H9 (cell line): ENCODE measurements around the gene SLAMF6. TPM values are rescaled to one million over a fixed set of nuclear protein-coding genes. Genes with fewer than 3 reads are reported as not detected.

ENCODE experiments used
- DNase-seq: peaks from one replicate; pipeline ENCODE4 v3.0.0-alpha.2; 2017
- H2AFZ ChIP-seq: one replicate; pipeline ENCODE4 v1.6.1; 2013; ENCODE audit warnings: mild to moderate bottlenecking, low read length, control low read depth, moderate library complexity
- H2AK5ac ChIP-seq: 2 replicates; pipeline ENCODE4 v1.6.1; 2013; ENCODE audit warnings: low read length, control low read depth, mixed read lengths; ENCODE audit not compliant: insufficient read length
- H2BK120ac ChIP-seq: one replicate; pipeline ENCODE4 v1.6.1; 2013; ENCODE audit warnings: low read depth, mild to moderate bottlenecking, low read length, control low read depth, inconsistent platforms; ENCODE audit not compliant: poor library complexity, severe bottlenecking
- H2BK12ac ChIP-seq: 2 replicates; pipeline ENCODE4 v1.6.1; 2013; ENCODE audit warnings: low read length, control low read depth, mixed read lengths, low read depth; ENCODE audit not compliant: insufficient read length
- H2BK15ac ChIP-seq: 2 replicates; pipeline ENCODE4 v1.6.1; 2013; ENCODE audit warnings: low read depth, low read length, control low read depth
- H2BK20ac ChIP-seq: one replicate; pipeline ENCODE4 v1.6.1; 2013; ENCODE audit warnings: low read depth, mild to moderate bottlenecking, low read length, control low read depth, inconsistent platforms; ENCODE audit not compliant: poor library complexity, severe bottlenecking
- H2BK5ac ChIP-seq: 2 replicates; pipeline ENCODE4 v1.6.1; 2013; ENCODE audit warnings: low read length, control low read depth, mixed read lengths; ENCODE audit not compliant: insufficient read length
- H3K14ac ChIP-seq: 2 replicates; pipeline ENCODE4 v1.6.1; 2013; ENCODE audit warnings: low read length, control low read depth; ENCODE audit not compliant: insufficient read depth
- H3K18ac ChIP-seq: 2 replicates; pipeline ENCODE4 v1.6.1; 2013; ENCODE audit warnings: low read depth, mild to moderate bottlenecking, mixed read lengths, low read length, control low read depth; ENCODE audit not compliant: insufficient read length
- H3K23ac ChIP-seq: 2 replicates; pipeline ENCODE4 v1.6.1; 2013; ENCODE audit warnings: low read length, control low read depth, mixed read lengths, low read depth; ENCODE audit not compliant: insufficient read length
- H3K23me2 ChIP-seq: 2 replicates; pipeline ENCODE4 v1.6.1; 2013; ENCODE audit warnings: low read depth, mild to moderate bottlenecking, mixed read lengths, low read length, control low read depth; ENCODE audit not compliant: insufficient read length, poor library complexity, severe bottlenecking
- H3K27ac ChIP-seq: 2 replicates; pipeline ENCODE4 v1.5.1; 2013; ENCODE audit warnings: low read length, control low read depth, mixed read lengths, low read depth; ENCODE audit not compliant: insufficient read length
- H3K27me3 ChIP-seq: 2 replicates; pipeline ENCODE4 v1.6.1; 2013; ENCODE audit warnings: low read length, control low read depth, inconsistent platforms; ENCODE audit not compliant: insufficient read depth
- H3K4ac ChIP-seq: 2 replicates; pipeline ENCODE4 v1.6.1; 2013; ENCODE audit warnings: low read depth, mild to moderate bottlenecking, control low read depth, inconsistent platforms, low read length, moderate library complexity
- H3K4me1 ChIP-seq: 2 replicates; pipeline ENCODE4 v1.6.1; 2013; ENCODE audit warnings: low read length, control low read depth, inconsistent platforms; ENCODE audit not compliant: insufficient read depth
- H3K4me2 ChIP-seq: 2 replicates; pipeline ENCODE4 v1.6.1; 2013; ENCODE audit warnings: low read length, control low read depth, mixed read lengths; ENCODE audit not compliant: insufficient read length, insufficient read depth
- H3K56ac ChIP-seq: 2 replicates; pipeline ENCODE4 v1.6.1; 2013; ENCODE audit warnings: low read depth, mild to moderate bottlenecking, mixed read lengths, low read length, control low read depth; ENCODE audit not compliant: insufficient read length
- H3K79me1 ChIP-seq: 2 replicates; pipeline ENCODE4 v1.6.1; 2013; ENCODE audit warnings: low read depth, mild to moderate bottlenecking, moderate library complexity, low read length, control low read depth, inconsistent platforms; ENCODE audit not compliant: insufficient read depth, poor library complexity, severe bottlenecking
- H3K79me2 ChIP-seq: 2 replicates; pipeline ENCODE4 v1.6.1; 2013; ENCODE audit warnings: low read length, control low read depth, inconsistent platforms; ENCODE audit not compliant: insufficient read depth
- H3K9ac ChIP-seq: 2 replicates; pipeline ENCODE4 v1.6.1; 2013; ENCODE audit warnings: low read length, control low read depth, mixed read lengths; ENCODE audit not compliant: insufficient read length; ENCODE audit errors: extremely low read depth
- H3K9me3 ChIP-seq: one replicate; pipeline ENCODE4 v1.6.1; 2013; ENCODE audit warnings: low read depth, low read length, inconsistent platforms; ENCODE audit not compliant: control insufficient read depth
- H3T11ph ChIP-seq: one replicate; pipeline ENCODE4 v1.6.1; 2013; ENCODE audit warnings: mild to moderate bottlenecking, low read length, control low read depth, inconsistent platforms
- H4K20me1 ChIP-seq: one replicate; pipeline ENCODE4 v1.6.1; 2013; ENCODE audit not compliant: control insufficient read depth, insufficient read length, insufficient read depth
- H4K5ac ChIP-seq: 2 replicates; pipeline ENCODE4 v1.6.1; 2013; ENCODE audit warnings: low read depth, mild to moderate bottlenecking, mixed read lengths, low read length, control low read depth; ENCODE audit not compliant: insufficient read length
- H4K8ac ChIP-seq: replicated peaks from 2 replicates; pipeline ENCODE4 v1.6.1; 2013; ENCODE audit warnings: low read length, control low read depth, mixed read lengths, low read depth; ENCODE audit not compliant: insufficient read length
- H4K91ac ChIP-seq: 2 replicates; pipeline ENCODE4 v1.6.1; 2013; ENCODE audit warnings: low read depth, mild to moderate bottlenecking, moderate library complexity, mixed read lengths, low read length, control low read depth; ENCODE audit not compliant: insufficient read length
- H3K27ac Mint-ChIP-seq, 3 experiments: 2 replicates in 2 of 3; 3 replicates in 1 of 3; pipeline ENCODE4 v1.8.0; 2020 to 2021; ENCODE audit warnings: mixed read lengths in 3 of 3, mild to moderate bottlenecking in 1 of 3, moderate library complexity in 1 of 3
- H3K27me3 Mint-ChIP-seq: 2 replicates; pipeline ENCODE4 v1.8.0; 2021; ENCODE audit warnings: low read depth, mild to moderate bottlenecking, moderate library complexity, mixed read lengths
- H3K36me3 Mint-ChIP-seq, 3 experiments: 2 replicates in 2 of 3; 3 replicates in 1 of 3; pipeline ENCODE4 v1.8.0; 2020 to 2021; ENCODE audit warnings: low read depth in 3 of 3, mixed read lengths in 3 of 3; ENCODE audit not compliant: insufficient read depth in 1 of 3
- H3K4me1 Mint-ChIP-seq, 2 experiments: 2 replicates each; pipeline ENCODE4 v1.8.0; 2020; ENCODE audit warnings: mixed read lengths in 2 of 2
- H3K4me3 Mint-ChIP-seq, 2 experiments: 2 replicates in 1 of 2; 3 replicates in 1 of 2; pipeline ENCODE4 v1.8.0; 2020 to 2021; ENCODE audit warnings: mild to moderate bottlenecking in 2 of 2, mixed read lengths in 2 of 2, moderate library complexity in 1 of 2
- H3K9me3 Mint-ChIP-seq, 2 experiments: 2 replicates in 1 of 2; 3 replicates in 1 of 2; pipeline ENCODE4 v1.8.0; 2020; ENCODE audit warnings: mild to moderate bottlenecking in 2 of 2, mixed read lengths in 2 of 2, moderate library complexity in 1 of 2
- WGBS: extraction: QIAGEN DNeasy Blood & Tissue Kit; methylation state at CpG from one replicate; pipeline ENCODE4 v1.1.7; 2013; ENCODE audit warnings: missing lambda C conversion rate, low lambda C conversion rate, mixed read lengths; ENCODE audit not compliant: insufficient read length; ENCODE audit errors: extremely low coverage; 5-methylcytosine and 5-hydroxymethylcytosine counted together
- total RNA-seq: library from RNA; stranded (reverse); gene quantifications from 2 replicates; pipeline ENCODE4 v1.2.1, GENCODE V29; 2021
- TF ChIP-seq, protein P1 (sequence below): fragments of 200-600 bp; sonication (generic); conservative IDR thresholded peaks from 3 replicates; pipeline ENCODE4 v1.8.0; 2021; ENCODE audit warnings: antibody characterized with exemption, mild to moderate bottlenecking

SLAMF6 gene
- total RNA-seq, 1 experiment from 2014 or later = not detected

DNA sequence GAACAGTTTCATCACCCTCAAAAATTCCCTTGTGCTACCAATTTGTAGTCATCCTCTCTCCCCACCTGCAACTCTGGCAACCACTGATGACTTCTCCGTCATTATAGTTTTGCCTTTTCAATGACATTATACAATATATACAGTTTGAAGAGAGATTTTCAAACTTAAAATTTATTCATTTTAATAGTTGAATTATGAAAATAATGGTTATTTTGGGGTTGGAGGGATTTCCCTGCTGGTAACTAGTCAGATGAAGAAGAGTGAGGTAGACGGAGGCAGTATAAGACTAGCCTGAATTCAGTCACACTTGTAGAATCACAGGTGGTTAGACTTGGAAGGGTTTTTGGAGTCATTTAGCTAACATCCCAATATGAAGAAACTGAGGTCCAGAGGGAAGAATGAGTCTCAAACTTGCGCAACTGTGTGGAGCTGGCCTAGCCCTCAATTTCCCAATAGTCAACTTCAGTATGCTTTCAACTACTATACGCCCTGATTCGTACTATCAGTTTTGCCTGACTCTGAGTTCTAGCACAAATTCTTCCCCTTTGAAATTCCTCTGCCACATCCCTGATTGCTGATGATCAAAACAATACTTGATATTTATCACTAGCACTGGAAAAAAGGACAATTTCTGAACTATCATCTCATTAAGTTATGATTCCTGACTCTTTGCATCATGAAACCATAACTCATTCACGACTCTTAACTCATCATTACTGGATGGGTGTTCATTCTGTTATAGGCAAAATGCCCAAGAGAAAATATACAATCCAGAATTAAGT, 68.5 kb downstream of the SLAMF6 start:
- Mint-ChIP-seq H3K27me3 (no peaks in the 10 kb centered on the region; the same call in 1 of the 2 replicates), H3K36me3 (no peaks in the 10 kb centered on the region)

More for the DNA sequence above, 68.5 kb downstream of the SLAMF6 start:
- Mint-ChIP-seq H3K4me3 (no peak overlapping the region), H3K27ac (no peak overlapping the region), H3K4me1 (peaks cover 5 to 6% of the 10 kb centered on the region in 2 experiments), H3K9me3 (no peaks in the 10 kb centered on the region)
- Histone ChIP-seq H2BK120ac (no peak overlapping the region), H2BK15ac (no peak overlapping the region), H3K4me1 (no peaks in the 10 kb centered on the region; the same call in 1 of the 2 replicates), H3K18ac (no peak overlapping the region), H3K56ac (no peak overlapping the region), H3K79me1 (no peaks in the 10 kb centered on the region), H4K20me1 (no peaks in the 10 kb centered on the region), H3K4ac (no peak overlapping the region), H3K14ac (no peak overlapping the region), H3K23ac (no peak overlapping the region), H2BK5ac (no peak overlapping the region), H4K5ac (no peak overlapping the region), H2BK20ac (no peak overlapping the region), H3K9ac (no peak overlapping the region), H3K27ac (no peak overlapping the region), H3K4me2 (no peak overlapping the region), H4K91ac (no peak overlapping the region), H2AFZ (no peak overlapping the region), H3K9me3 (no peaks in the 10 kb centered on the region), H2BK12ac (no peak overlapping the region), H3K79me2 (no peaks in the 10 kb centered on the region), H2AK5ac (no peak overlapping the region), H3T11ph (no peak overlapping the region), H3K23me2 (no peaks in the 10 kb centered on the region), H3K27me3 (no peaks in the 10 kb centered on the region), H4K8ac (no peak overlapping the region)
- no CpG with 5 or more reads among the region's 6 CpGs for WGBS
- TF ChIP-seq, protein P1, sequence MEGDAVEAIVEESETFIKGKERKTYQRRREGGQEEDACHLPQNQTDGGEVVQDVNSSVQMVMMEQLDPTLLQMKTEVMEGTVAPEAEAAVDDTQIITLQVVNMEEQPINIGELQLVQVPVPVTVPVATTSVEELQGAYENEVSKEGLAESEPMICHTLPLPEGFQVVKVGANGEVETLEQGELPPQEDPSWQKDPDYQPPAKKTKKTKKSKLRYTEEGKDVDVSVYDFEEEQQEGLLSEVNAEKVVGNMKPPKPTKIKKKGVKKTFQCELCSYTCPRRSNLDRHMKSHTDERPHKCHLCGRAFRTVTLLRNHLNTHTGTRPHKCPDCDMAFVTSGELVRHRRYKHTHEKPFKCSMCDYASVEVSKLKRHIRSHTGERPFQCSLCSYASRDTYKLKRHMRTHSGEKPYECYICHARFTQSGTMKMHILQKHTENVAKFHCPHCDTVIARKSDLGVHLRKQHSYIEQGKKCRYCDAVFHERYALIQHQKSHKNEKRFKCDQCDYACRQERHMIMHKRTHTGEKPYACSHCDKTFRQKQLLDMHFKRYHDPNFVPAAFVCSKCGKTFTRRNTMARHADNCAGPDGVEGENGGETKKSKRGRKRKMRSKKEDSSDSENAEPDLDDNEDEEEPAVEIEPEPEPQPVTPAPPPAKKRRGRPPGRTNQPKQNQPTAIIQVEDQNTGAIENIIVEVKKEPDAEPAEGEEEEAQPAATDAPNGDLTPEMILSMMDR = no peak
- DNase-seq = no peak
